Fibroblast of mammary gland (primary cell): ENCODE measurements around the gene RNF126.
"Not testable (repeated sequence)": the region's sequence is repeated elsewhere in the genome, so short reads cannot be mapped to it uniquely, and the experiment has no call there.

ENCODE experiments used
- DNase-seq: peaks from one replicate; pipeline ENCODE4 v3.0.0-alpha.2; 2010; ENCODE audit warnings: low read depth
- H3K4me3 ChIP-seq: 2 replicates; pipeline ENCODE4 v1.5.1; 2011; ENCODE audit warnings: low read depth, mild to moderate bottlenecking, low read length, moderate library complexity; ENCODE audit not compliant: control insufficient read depth
- TF ChIP-seq, protein P1 (sequence below): conservative IDR thresholded peaks from 2 replicates; pipeline ENCODE4 v1.5.1; 2011; ENCODE audit warnings: low read depth, low read length, inconsistent platforms; ENCODE audit not compliant: control insufficient read depth, insufficient read depth

The RNF126 gene

DNA sequence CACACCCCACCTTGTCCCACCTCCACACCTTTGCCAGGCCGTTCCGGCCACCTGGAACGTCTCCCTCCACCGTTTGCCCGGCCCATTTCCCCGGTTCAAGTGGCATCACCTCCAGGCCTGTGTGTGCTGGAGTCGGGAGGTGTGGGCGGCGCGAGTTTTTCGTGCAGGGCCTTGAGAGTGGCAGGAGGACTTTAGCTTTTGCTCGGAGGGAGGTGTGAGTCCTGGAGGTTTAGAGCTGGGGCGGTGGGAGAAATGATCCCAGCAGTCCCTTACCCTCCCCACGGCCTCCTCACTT lies 41.4 kb upstream of the RNF126 start:
- no peak for DNase-seq
- H3K4me3 ChIP-seq: no peak overlapping the region
- TF ChIP-seq, protein P1, sequence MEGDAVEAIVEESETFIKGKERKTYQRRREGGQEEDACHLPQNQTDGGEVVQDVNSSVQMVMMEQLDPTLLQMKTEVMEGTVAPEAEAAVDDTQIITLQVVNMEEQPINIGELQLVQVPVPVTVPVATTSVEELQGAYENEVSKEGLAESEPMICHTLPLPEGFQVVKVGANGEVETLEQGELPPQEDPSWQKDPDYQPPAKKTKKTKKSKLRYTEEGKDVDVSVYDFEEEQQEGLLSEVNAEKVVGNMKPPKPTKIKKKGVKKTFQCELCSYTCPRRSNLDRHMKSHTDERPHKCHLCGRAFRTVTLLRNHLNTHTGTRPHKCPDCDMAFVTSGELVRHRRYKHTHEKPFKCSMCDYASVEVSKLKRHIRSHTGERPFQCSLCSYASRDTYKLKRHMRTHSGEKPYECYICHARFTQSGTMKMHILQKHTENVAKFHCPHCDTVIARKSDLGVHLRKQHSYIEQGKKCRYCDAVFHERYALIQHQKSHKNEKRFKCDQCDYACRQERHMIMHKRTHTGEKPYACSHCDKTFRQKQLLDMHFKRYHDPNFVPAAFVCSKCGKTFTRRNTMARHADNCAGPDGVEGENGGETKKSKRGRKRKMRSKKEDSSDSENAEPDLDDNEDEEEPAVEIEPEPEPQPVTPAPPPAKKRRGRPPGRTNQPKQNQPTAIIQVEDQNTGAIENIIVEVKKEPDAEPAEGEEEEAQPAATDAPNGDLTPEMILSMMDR: no peak

DNA sequence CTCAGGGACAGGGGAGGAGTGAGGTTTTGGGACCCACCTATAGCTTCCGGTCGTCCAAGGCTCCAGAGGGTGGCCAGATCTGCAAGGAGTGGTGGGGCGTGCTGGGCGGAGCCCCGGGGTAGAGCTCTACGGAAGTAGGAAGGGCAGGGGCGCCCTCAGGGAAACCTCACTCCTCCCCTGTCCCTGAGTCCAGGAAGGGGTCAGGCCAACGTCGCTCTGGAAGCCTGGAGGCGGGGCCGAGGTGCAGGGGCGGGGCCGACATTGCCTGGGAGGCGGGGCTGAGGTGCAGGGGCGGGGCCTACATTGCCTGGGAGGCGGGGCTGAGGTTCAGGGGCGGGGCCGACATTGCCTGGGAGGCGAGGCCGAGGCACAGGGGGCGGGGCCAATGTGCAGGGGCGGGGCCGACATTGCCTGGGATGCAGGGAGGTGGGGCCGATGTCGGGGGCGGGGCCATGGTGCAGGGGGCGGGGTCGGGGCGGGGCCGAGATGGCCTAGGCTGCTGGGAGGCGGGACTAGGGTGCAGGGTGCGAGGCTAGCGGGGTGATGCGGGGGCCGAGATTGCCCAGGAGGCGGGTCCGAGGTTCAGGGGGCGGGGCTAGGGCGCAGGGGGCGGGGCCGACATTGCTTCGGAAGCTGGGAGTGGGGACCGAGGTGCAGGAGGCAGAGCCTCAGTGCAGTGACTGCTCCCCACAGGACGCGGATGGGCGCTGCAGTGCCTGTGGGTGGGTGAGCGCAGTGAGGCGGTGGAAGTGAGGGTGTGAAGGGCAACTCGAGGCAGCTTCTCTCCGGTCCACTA lies 40.8 kb upstream of the RNF126 start:
- no peak overlapping the region for H3K4me3 ChIP-seq
- DNase-seq: peak; percentile 14
- TF ChIP-seq, protein P1: no peak

DNA sequence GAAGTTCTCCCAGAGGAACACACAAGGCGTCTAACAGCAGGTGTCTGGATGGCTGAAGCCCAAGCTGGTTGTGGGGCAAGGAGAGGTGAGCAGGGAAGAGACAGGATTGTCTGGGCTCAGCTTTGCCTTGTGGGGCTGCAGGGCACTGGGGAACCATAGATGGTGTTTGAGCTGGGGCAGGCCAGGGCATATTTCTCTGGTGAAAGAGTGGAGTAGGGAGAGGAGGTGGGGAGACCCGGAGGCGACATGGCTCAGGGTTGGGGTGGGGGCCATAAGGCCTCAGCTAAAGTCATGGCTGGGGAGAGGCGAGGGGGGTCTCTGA lies 40.3 kb upstream of the RNF126 start:
- TF ChIP-seq, protein P1: no peak
- no peak for DNase-seq
- H3K4me3 ChIP-seq: no peak overlapping the region

DNA sequence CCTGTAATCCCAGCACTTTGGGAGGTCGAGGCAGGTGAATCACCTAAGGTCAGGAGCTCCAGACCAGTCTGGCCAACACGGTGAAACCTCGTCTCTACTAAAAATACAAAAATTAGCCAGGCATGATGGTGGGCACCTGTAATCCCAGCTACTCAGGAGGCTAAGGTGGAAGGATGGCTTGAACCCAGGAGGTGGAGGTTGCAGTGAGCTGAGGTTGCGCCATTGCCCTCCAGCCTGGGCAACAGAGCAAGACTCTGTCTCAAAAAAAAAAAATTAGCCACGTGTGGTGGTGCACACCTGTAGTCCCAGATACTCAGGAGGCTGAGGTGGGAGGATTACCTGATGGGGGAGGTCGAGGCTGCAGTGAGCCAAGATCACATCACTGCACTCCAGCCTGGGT lies 39.8 kb upstream of the RNF126 start:
- not testable (repeated sequence) for H3K4me3 ChIP-seq, DNase-seq

DNA sequence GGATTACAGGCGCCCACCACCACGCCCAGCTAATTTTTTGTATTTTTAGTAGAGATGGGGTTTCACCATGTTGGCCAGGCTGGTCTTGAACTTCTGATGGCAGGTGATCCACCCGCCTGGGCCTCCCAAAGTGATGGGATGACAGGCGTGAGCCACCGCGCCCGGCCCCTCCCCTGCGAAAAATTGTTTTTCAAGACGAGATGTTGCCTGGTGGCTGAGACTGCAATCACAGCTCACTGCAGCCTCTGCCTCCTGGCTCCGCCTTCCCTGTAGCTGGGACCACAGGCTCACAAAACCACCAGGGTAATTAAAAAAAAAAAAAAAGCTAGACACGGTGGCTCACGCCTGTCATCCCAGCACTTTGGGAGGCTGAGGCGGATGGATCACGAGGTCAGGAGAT lies 36.9 kb upstream of the RNF126 start:
- DNase-seq, H3K4me3 ChIP-seq: not testable (repeated sequence)

DNA sequence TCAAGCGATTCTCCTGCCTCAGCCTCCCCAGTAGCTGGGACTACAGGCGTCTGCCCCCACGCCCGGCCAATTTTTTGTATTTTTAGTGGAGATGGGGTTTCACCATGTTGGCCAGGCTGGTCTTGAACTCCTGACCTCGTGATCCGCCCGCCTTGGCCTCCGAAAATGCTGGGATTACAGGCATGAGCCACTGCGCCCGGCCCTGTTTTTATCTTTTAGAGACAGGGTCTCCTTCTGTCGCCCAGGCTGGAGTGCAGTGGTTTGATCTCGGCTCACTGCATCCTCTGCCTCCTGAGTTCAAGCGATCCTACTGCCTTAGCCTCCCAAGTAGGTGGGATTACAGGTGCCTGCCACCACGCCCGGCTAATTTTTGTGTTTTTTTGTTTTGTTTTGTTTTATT lies 35.5 kb upstream of the RNF126 start:
- not testable (repeated sequence) for DNase-seq, H3K4me3 ChIP-seq

DNA sequence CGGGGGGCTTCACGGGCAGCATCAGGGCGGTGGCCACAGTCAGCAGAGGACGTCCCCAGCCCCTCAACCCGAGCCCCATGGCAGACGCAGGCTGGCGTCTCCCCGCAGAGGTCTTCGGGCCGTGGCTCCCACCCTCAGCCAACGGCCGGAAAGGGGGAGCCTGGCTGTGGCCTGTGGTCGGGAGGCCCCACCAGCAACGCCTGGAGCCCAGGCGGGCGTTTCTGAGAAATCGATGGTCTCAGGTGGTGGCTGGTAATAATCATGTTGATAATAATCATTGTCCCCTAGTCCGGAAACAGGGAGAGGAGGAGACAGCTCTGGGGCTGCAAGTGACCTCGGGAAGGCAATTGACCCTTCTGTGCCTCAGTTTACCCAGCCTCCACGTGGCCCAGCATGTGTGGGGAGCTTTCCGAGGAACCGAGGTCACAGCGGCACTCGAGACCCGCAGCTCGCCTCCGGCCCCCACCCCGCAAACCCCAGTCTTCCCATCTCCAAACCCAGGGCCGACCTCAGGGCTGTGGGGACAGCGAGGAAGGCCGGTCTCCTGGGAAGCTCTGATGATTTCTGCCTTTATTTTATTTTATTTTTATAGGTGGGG lies 32.4 kb upstream of the RNF126 start, which contains the start of gene PRSS57:
Gene PRSS57, minus strand, starts transcription at position 101 of the 598 bp plus-strand sequence. Its CDS starts 22 bp downstream, at position 79.
- DNase-seq: no peak
- TF ChIP-seq, protein P1: no peak
- no peak within 1 kb of the TSS for H3K4me3 ChIP-seq

DNA sequence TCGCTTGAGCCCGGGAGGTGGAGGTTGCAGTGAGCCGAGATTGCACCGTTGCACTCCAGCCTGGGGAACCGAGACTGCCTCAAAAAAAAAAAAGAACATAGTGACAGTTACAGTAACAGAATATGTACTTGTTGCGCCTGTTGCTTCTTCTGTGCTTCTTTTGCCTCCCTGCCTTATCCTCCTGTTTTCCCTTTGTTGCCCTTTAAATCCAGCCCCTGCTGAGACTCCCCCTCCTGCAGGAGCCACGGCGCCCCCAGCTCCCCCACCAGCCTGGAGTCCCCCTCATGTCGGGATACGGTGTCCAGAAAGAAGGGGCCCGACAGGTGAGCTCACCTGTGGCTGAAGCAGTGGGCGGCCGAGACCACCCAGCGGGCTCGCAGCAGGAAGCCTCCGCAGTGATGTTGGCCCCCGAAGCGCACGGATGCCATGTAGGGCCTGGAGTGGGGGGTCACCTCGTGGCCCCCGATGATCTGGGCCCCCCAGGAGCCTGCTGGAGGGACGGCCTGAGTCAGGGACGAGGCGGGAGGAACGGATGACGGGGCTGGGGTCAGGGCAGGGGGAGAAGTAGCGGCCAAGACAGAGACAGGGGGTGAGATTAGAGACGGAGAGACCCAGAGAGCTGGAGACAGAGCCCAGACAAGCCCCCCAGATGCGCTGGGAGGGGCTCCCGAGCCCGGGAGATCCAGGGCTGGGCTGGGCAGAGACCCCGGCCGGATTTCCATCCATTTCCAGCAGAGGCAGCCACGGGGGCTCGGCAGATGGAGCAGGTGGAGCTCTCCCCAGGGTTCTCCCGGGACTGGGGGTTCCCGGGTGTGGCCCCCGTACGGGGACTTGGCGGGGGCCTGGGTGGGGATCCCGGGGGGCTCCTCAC lies 31.7 kb upstream of the RNF126 start:
- DNase-seq: no peak
- no peak overlapping the region for H3K4me3 ChIP-seq

More for the DNA sequence above, 31.7 kb upstream of the RNF126 start:
- TF ChIP-seq, protein P1: no peak
